HL-60 (cell line): Measurements from ENCODE around the gene DSE.

ENCODE experiments used
- CTCF ChIP-seq: IDR thresholded peaks from one replicate; pipeline ENCODE4 v1.5.1; 2011; ENCODE audit warnings: low read length, control low read depth, inconsistent platforms; ENCODE audit not compliant: insufficient read depth
- POLR2AphosphoS5 ChIP-seq: IDR thresholded peaks from 2 replicates; pipeline ENCODE4 v1.6.1; 2012; ENCODE audit warnings: low read depth
- REST ChIP-seq: IDR thresholded peaks from 2 replicates; pipeline ENCODE4 v1.6.1; 2012; ENCODE audit warnings: low read depth; ENCODE audit not compliant: insufficient replicate concordance

- TF ChIP-seq CTCF, result no peak
- no peak for TF ChIP-seq REST
- TF ChIP-seq POLR2AphosphoS5, result no peak
Observed at GRCh38 chr6:116326996-116327395, 43.8 kb upstream of the DSE start.
